AG08395 (cell line): ENCODE measurements around the gene MAP4K2.

ENCODE experiments used
- DNase-seq: peaks from one replicate; pipeline ENCODE4 v3.0.0; 2012; ENCODE audit warnings: mixed read lengths, low spot score

The MAP4K2 gene

GRCh38 chr11:64754124-64754918 is 48.7 kb downstream of the MAP4K2 start:
- DNase-seq: no peak

- DNase-seq: no peak
Observed at GRCh38 chr11:64753380-64754123, 49.5 kb downstream of the MAP4K2 start.

GRCh38 chr11:64753019-64753379 is 50.0 kb downstream of the MAP4K2 start:
- no peak for DNase-seq

- no peak for DNase-seq
Observed at GRCh38 chr11:64752175-64752970, 50.6 kb downstream of the MAP4K2 start.

- no peak for DNase-seq
Observed at GRCh38 chr11:64751580-64751979, 51.4 kb downstream of the MAP4K2 start.

GRCh38 chr11:64751136-64751535 is 51.9 kb downstream of the MAP4K2 start:
- no peak for DNase-seq

- no peak for DNase-seq
Observed at GRCh38 chr11:64750361-64751054, 52.5 kb downstream of the MAP4K2 start.

GRCh38 chr11:64747961-64748665 is 54.9 kb downstream of the MAP4K2 start:
- peak; percentile 60 for DNase-seq

GRCh38 chr11:64746486-64746885 is 56.5 kb downstream of the MAP4K2 start:
- no peak for DNase-seq

GRCh38 chr11:64745521-64746328 is 57.3 kb downstream of the MAP4K2 start:
- DNase-seq: peak; percentile 74

GRCh38 chr11:64745189-64745520 is 57.9 kb downstream of the MAP4K2 start:
- DNase-seq: no peak

GRCh38 chr11:64744544-64745188 is 58.3 kb downstream of the MAP4K2 start:
- DNase-seq: no peak

- DNase-seq: no peak
Observed at GRCh38 chr11:64743591-64744543, 59.1 kb downstream of the MAP4K2 start, which contains the start of gene RASGRP2. TSS of gene RASGRP2 (minus strand) at chr11:64744142. CDS start at chr11:64742866, 1,276 bp downstream.

- DNase-seq: peak; percentile 90
Observed at GRCh38 chr11:64742889-64743590, 60.0 kb downstream of the MAP4K2 start.

- DNase-seq: peak; percentile 39
Observed at GRCh38 chr11:64742087-64742888, 60.7 kb downstream of the MAP4K2 start.

- DNase-seq: no peak
Observed at GRCh38 chr11:64741375-64742086, 61.5 kb downstream of the MAP4K2 start.

- DNase-seq: no peak
Observed at GRCh38 chr11:64739871-64740270, 63.1 kb downstream of the MAP4K2 start.
